DMS114 treated with DMSO at 0.1 percent for 48 hours (cell line): Measurements from ENCODE around the gene MRM2.

Source experiments
- DNase-seq: peaks from one replicate; lab custom pipeline; 2025; ENCODE audit not compliant: unreplicated experiment; lab: John Stamatoyannopoulos, UW

Gene MRM2

DNA sequence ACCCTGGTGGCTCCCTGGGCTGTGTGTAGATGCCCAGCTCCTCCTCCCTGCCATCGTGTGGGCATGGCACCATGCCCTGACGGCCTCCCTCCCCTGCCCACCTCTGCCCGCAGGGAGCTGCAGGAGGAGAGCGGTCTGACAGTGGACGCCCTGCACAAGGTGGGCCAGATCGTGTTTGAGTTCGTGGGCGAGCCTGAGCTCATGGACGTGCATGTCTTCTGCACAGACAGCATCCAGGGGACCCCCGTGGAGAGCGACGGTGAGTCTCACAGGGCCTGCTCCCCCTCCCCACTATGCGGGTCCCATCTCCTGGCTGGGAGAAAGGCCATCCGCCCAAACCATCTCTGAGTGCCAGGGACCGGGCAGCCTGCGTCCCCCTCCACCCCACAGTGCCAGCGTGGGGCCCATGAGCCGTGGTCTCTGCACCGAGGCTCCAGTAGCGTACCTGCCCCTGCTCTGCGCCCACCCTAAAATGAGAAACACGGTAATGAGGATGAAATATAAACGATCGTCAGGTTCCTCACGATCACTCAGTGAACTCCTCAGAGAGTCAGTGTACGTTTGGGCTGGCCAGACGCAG, 7.8 kb upstream of the MRM2 start:
- no peak for DNase-seq

DNA sequence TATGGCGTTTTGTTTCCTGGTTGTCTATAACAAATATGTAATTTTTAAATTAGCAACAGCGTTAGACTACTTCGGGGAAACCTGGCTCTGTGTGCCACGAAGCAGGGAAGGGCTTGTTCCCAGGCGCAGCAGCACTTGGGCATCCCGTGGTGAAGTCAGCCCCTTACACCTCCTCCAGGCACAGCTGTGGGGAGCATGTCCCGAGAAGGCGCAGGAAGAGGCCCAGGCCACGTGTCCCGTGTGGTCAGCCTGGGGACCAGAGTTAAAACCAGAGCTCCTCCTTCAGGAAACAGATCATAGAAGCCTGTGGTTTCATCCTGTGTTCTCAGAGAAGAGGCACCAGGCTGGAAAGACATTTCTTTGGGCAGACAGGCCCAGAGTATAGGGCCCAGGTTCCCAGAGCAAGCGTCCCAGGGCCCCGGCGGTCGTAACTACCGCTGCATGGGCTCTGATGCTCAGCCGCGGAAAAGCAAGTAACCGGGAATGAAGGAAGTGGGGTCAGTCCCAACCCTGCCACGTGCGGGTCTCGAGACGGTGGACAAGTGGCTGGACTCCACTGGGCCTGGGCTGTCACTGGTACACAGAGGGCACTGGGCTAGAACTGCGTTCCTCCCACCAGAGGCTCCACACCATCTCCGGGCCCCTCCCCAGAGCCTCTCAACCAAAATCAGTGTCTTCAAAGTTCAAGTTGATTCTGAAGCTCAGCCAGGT, 7.1 kb upstream of the MRM2 start:
- DNase-seq = no peak

GRCh38 chr7:2247141-2247995, 5.4 kb upstream of the MRM2 start:
- no peak for DNase-seq

DNA sequence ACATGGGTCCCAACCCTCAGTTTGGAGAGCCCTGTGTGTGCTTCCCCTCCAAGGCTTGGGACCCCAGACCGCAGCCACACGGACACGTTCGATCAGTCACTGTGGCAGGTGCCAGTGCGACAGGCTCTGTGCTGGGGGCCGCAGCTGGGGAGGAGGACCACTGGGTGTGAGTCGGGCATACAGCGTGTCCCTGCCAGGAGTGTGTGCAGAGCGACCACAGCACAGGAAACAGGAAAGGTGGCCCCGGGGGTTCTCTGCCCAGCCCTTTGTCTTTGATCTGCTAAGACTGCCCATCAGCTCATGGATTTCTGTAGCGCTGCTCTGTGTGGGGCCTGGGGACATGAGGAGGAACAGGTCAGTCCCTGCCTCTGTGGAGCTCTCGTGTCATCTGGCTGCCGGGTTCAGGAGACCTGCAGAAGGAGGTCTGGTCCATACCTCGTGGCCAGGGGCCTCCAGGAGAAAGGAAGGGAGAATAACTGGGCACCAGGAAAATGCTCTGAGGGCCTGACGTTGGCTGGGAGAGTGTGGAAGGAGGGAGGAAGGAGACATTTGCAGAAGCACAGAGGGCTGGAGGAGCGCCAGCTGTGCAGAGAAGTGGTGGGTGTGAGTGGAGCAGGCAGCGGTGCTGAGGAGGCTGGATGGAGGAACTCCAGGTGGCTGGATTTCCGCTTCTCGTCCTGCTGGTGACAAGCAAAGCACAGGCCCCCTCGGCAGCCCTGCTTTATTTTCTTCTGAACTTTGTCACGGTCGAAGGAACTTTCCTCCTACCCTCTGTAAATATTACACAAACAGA, 4.1 kb upstream of the MRM2 start:
- no peak for DNase-seq

- DNase-seq = no peak
Observed at GRCh38 chr7:2244404-2244995, 2.5 kb upstream of the MRM2 start.

GRCh38 chr7:2243458-2243857, 1.5 kb upstream of the MRM2 start:
- DNase-seq = no peak

- DNase-seq = no peak
Observed at GRCh38 chr7:2242541-2243429, 780 bp upstream of the MRM2 start.

DNA sequence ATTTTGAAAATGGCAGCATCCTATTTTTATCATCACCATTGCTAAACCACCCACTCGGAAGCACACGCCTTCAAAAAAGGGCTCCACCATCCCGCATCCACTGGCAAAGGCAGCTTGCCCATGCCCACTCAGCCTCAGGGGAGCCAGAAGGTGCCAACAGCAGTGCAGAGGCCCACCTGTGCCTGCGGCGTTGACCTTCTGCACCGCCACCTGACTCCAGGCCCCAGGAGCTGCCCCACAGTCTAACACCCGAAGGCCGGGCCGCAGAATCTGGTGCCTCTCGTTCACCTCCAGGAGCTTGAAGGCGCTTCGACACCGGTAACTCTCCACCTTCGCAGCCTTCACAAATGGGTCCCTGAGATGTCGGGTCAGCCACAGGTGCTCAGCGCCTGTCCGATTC, 2.8 kb downstream of the MRM2 start:
- DNase-seq = no peak

DNA sequence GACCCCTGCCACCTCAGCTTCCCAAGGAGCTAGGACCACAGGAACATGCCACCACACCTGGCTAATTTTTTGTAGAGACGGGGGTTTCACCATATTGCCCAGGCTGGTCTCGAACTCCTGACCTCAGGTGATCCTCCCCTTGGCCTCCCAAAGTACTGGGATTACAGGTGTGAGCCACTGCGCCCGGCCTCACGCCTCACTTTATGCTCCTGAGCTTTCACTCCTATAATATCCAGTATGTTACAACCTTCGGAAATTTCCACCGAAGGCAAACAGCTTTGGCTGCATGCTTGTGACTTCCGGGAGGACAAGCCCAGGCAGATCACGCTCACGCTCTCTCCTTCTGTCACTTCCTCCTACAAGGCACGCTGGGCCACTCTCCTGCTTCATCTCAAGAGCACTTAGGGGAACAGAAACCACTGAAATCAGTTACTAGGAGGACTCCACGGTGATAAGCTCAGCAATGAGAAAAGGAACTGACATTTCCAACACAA, 4.8 kb downstream of the MRM2 start:
- no peak for DNase-seq

DNA sequence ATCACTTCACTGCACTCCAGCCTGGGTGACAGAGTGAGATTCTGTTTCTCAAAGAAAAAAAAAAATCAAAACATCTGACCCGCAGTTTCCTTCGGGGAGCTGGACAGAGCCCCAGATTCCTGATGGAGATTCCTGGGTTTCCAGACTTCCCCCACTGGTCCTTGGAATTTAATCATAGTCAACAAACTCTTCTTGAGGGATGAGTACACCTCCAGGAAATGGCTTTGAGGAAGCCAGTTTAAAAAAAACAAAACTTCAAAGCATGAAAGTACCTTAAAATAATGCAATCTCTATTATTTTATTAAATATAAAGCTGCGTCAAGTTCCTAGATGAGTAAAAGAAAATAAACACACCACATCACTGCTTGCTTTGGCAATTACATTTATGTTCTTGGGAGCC, 8.1 kb downstream of the MRM2 start:
- no peak for DNase-seq

GRCh38 chr7:2232766-2233520, 9.1 kb downstream of the MRM2 start, which contains the start of gene MAD1L1:
MAD1L1 (minus strand) TSS chr7:2232945; CDS start chr7:2230133, 2,812 bp downstream.
- peak; percentile 71 for DNase-seq

DNA sequence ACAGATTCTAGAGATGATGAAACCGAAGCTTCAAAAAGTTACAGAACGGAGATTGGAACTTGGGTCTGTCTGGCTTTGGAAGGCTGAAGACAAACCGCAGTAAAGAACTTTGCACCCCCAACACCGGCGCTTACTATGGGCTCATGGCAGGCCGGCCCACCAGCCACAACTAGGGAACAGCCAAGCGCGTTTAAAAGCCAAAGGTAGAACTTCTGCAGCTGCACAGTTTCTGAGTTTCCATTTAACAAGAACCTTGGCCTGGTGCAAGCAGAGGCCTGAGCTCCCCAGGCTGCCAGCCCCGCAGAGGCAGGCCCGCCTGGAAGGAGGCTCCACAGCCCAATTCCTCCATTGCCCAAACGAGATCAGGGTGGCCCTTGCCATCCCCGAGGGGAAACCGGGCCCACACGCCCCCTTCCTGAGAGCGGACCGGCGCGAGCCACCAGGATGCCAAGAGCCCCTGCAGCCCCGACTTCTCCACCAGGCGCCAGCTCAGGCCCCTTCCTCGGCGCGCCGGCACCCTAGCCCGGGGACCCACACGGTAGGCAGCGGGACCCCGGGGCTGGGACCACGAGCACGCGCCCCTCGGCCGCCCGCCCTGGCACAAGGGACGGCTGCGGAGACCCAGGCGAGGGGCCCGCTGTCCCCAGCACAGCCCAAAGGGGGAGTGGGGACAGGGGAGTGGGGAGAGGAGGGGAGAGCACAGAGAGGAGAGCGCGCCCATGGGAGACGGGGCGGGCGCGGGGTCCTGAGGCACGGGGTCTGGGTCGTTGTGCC, 9.8 kb downstream of the MRM2 start:
- DNase-seq = no peak

GRCh38 chr7:2230882-2231281, 11.1 kb downstream of the MRM2 start:
- no peak for DNase-seq

GRCh38 chr7:2230226-2230625, 11.8 kb downstream of the MRM2 start:
- no peak for DNase-seq

GRCh38 chr7:2229467-2229866, 12.5 kb downstream of the MRM2 start:
- DNase-seq = no peak

DNA sequence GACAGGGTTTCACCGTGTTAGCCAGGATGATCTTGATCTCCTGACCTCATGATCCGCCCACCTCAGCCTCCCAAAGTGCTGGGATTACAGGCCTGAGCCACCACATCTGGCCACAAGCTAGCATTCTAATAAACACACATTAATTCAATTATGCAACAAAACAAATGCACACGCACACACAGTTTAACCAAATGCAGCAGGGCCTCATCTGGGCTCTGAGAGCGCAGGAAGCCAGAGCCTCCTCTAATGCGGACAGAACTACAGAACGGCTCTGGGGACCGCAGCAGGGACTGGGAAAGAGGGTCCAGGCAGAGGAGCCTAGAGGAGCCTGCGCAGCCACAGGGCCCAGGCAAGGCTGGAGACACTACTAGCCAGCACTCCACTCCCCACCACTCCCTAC, 13.1 kb downstream of the MRM2 start:
- no peak for DNase-seq

GRCh38 chr7:2227699-2228098, 14.3 kb downstream of the MRM2 start:
- DNase-seq = no peak

DNA sequence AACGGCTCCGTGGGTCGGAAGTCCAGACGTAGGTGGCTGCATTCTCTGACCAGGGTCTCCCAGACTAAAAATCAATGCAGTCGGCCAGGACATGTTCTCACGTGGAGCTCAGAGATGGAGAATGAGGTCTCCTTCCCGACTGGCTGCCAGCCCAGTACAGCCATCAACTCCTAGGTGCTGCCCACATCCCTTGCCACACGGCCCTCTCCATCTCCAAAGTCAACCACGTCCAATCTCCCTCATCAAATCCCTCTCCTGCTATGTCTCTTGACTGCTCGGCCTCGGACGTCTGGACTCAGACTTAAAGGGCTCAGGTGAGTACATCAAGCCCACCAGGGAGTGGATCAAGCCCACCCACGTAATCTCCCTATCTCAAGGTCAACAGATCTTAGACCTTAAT, 16.2 kb downstream of the MRM2 start:
- no peak for DNase-seq
